Large intestine (tissue), 3 donors: ENCODE results near the gene IGFBP3. TPM values are rescaled to one million over a fixed set of nuclear protein-coding genes. Genes with fewer than 3 reads are reported as not detected.

Experiments used
- DNase-seq, 2 donors: peaks; one replicate each; pipeline versions ENCODE4 v3.0.0 to v3.0.0-alpha.2; 2013
- H3K27ac ChIP-seq: one replicate; pipeline ENCODE4 v1.5.1; 2013; ENCODE audit warnings: low read length
- H3K27me3 ChIP-seq: 2 replicates; pipeline ENCODE4 v1.6.1; 2013; ENCODE audit warnings: low read length; ENCODE audit not compliant: control insufficient read depth, insufficient read depth
- H3K36me3 ChIP-seq: 2 replicates; pipeline ENCODE4 v1.6.1; 2013; ENCODE audit warnings: low read length; ENCODE audit not compliant: control insufficient read depth, insufficient read depth
- H3K4me1 ChIP-seq: one replicate; pipeline ENCODE4 v1.6.1; 2013; ENCODE audit warnings: low read length; ENCODE audit not compliant: control insufficient read depth, insufficient read depth
- H3K4me3 ChIP-seq: one replicate; pipeline ENCODE4 v1.5.1; 2013; ENCODE audit warnings: low read length
- H3K9me3 ChIP-seq: one replicate; pipeline ENCODE4 v1.6.1; 2013; ENCODE audit warnings: mild to moderate bottlenecking, low read depth, low read length, moderate library complexity; ENCODE audit not compliant: control insufficient read depth
- WGBS: methylation state at CpG from one replicate; pipeline ENCODE4 v1.1.5; 2013; ENCODE audit warnings: low lambda C conversion rate; ENCODE audit not compliant: insufficient coverage; 5-methylcytosine and 5-hydroxymethylcytosine counted together
- polyA plus RNA-seq: library from polyadenylated mRNA; unstranded; fragments of 120-200 nt; gene quantifications from one replicate; pipeline ENCODE4 v1.2.1, GENCODE V29; 2013

The IGFBP3 gene
- polyA plus RNA-seq, 1 donor, result 115 TPM

GRCh38 chr7:45876519-45876918 is 44.6 kb downstream of the IGFBP3 start:
- WGBS, result no CpG with 5 or more reads among the region's 2 CpGs
- no peaks in the 10 kb centered on the region for H3K27me3 ChIP-seq
- no peak overlapping the region for H3K4me3 ChIP-seq
- H3K9me3 ChIP-seq, result peaks cover 3% of the 10 kb centered on the region
- no peaks in the 10 kb centered on the region for H3K4me1 ChIP-seq
- DNase-seq, result no peak
- no peak overlapping the region for H3K27ac ChIP-seq
- no peaks in the 10 kb centered on the region for H3K36me3 ChIP-seq

- Histone ChIP-seq H3K27ac (no peak overlapping the region), H3K9me3 (peaks cover 3% of the 10 kb centered on the region), H3K4me1 (no peaks in the 10 kb centered on the region), H3K27me3 (no peaks in the 10 kb centered on the region), H3K36me3 (no peaks in the 10 kb centered on the region), H3K4me3 (no peak overlapping the region)
- no peak for DNase-seq
- no CpG with 5 or more reads among the region's 8 CpGs for whole genome bisulfite sequencing
These were observed 46.5 kb downstream of the IGFBP3 start for GRCh38 chr7:45874408-45875131.

- no peak overlapping the region for H3K27ac ChIP-seq
- H3K27me3 ChIP-seq, result no peaks in the 10 kb centered on the region
- no peaks in the 10 kb centered on the region for H3K4me1 ChIP-seq
- H3K4me3 ChIP-seq, result no peak overlapping the region
- no peak for DNase-seq
- H3K9me3 ChIP-seq, result peaks cover under 1% of the 10 kb centered on the region
- WGBS, result no CpG with 5 or more reads among the region's 6 CpGs
- no peaks in the 10 kb centered on the region for H3K36me3 ChIP-seq
These were observed 47.7 kb downstream of the IGFBP3 start for GRCh38 chr7:45873355-45873754.

- peaks cover 1% of the 10 kb centered on the region for H3K27me3 ChIP-seq
- H3K4me3 ChIP-seq, result no peak within 1 kb of the TSS
- no CpG with 5 or more reads among the region's 7 CpGs for WGBS
- no peaks in the 10 kb centered on the region for H3K4me1 ChIP-seq
- H3K27ac ChIP-seq, result no peak within 1 kb of the TSS
- DNase-seq, result no peak
- H3K9me3 ChIP-seq, result no peaks in the 10 kb centered on the region
- no peaks in the 10 kb centered on the region for H3K36me3 ChIP-seq
These were observed 48.1 kb downstream of the IGFBP3 start, which contains the start of gene CCDC201 for GRCh38 chr7:45873035-45873354. Gene CCDC201 (minus strand): TSS chr7:45873082. CDS start chr7:45873007, 75 bp downstream.

DNA sequence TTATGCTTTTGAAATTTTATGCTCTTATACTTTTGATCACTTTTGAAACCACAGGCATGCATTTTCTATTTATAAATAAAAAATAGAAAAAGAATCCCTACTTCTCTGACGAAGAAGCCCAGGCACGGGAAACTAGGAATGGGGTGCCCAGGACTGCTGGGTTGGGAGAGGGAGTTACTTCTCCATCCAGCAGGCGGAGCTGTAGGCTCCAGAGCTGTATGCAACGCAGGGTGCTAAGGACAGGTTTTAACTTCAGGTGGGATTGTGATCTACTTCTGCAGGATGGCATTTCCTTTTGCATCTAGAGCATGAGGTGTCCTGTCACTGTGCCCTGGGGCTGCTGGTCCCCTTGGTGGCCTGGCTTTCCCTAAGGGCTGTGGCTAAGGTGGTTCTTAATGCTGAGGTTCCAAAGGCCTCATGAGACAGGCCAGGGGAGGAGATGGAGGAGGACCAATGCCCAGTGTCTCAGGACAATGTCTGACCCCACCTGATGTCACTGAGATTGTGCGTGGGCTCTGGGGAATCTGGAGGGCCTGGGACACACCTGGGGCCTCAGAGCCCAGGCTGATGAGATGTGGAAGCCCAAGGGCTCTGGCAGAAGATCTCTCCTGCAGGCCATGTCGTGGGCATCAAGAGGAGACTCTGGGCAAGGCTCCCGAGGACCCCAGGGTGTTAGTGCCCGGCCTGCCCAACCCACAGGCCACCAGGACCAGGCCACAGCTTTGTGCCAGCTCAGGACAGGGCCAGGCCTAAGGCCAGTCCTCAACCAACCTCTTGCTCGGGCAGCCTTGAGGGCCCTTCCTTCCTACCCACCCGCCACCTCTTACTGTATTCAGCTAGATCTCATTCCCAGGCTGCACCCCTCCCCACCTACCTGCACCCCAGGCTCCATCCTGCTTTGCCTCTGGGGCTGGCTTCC is 48.7 kb downstream of the IGFBP3 start:
- 60% methylated on average over 1 of the region's 10 CpGs for WGBS
- H3K9me3 ChIP-seq, result no peaks in the 10 kb centered on the region
- no peaks in the 10 kb centered on the region for H3K36me3 ChIP-seq
- no peak overlapping the region for H3K4me3 ChIP-seq
- no peak for DNase-seq
- no peak overlapping the region for H3K27ac ChIP-seq
- H3K4me1 ChIP-seq, result no peaks in the 10 kb centered on the region
- H3K27me3 ChIP-seq, result peaks cover 3% of the 10 kb centered on the region

DNA sequence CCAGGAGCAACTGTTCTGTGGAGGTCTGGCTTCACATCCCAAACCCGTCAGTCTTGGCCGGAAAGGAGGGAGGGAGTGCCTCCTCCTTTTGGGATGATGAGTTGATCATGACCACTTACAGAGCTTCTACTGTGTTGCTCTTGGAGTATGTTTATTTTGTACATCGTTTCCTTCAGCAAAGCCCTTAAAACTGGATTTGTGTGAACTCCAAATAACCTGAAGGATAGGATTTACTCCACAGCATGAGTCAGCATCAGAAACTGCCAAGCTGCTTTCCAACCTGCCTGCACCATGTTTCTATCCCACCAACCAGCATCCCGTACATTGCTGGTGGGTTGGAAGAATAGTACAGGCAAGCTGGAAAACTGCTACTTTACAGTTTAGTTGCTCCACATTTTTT is 51.6 kb downstream of the IGFBP3 start:
- H3K9me3 ChIP-seq, result no peaks in the 10 kb centered on the region
- WGBS, result no CpG with 5 or more reads among the region's 4 CpGs
- H3K27ac ChIP-seq, result no peak overlapping the region
- H3K27me3 ChIP-seq, result peaks cover 10% of the 10 kb centered on the region
- no peaks in the 10 kb centered on the region for H3K36me3 ChIP-seq
- H3K4me1 ChIP-seq, result no peaks in the 10 kb centered on the region
- H3K4me3 ChIP-seq, result no peak overlapping the region
- DNase-seq, result no peak

DNA sequence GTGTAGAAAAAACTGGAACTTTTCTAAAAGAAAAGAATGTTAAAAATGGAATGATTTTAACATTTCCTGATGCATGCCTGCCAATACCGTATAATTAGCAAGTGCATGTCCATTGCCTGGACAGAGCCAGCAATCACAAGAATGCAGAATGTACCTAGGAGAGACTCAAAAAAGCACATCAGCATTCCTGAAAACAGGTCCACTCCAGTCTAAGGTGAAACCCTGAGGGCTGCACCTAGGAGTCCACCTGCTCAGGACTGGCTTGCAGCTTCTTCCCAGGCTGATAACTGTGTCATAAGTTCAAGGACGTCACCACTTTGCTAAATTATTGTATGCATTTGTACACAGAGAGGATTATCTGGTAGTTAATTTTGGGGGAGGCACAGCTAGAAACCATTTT is 53.6 kb downstream of the IGFBP3 start:
- Histone ChIP-seq H3K27me3 (peaks cover 10% of the 10 kb centered on the region), H3K36me3 (no peaks in the 10 kb centered on the region), H3K27ac (no peak overlapping the region), H3K4me3 (no peak overlapping the region), H3K4me1 (no peaks in the 10 kb centered on the region), H3K9me3 (no peaks in the 10 kb centered on the region)
- DNase-seq, result no peak
- WGBS, result no CpG with 5 or more reads among the region's 2 CpGs

DNA sequence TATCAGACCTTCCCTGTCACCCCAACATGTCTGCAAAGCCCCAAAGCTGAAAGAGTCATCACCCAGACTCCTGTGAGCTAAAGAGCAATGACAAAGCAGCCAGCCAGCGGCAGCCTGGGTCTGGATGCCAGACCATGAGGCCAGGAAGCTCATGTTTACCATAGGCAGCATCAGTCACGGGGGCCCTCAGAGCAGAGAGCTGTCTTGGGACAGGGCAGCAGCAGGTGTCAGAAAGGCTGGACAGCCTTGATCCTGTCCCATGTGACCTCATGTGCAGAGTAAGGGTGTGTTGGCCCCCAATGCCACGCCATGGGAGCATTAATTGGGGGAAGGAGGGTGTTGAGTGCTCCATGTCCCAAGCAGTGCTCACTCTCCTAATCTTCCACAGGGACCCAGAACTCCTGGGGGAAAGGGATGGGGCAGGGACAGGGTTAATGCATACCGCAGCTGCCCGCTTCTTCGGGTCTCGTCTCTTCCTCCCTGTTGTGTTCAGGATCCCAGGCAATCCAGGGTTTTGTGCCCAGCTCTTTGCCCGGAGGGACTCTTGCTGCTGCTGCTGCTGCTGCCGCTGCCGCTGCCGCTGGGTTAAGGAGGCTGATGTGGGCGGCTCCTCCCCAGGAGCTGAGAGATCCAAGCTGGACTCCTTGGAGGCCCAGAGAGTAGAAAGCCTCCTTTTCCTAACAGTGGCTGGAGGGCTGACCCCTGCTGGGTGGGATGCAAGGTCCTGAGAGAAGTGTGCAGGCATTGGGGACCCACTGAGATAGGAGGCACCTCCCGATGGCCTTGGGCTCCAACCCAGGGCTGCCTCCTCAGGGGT is 55.3 kb downstream of the IGFBP3 start:
- WGBS, result no CpG with 5 or more reads among the region's 13 CpGs
- Histone ChIP-seq H3K36me3 (no peaks in the 10 kb centered on the region), H3K27ac (no peak overlapping the region)

GRCh38 chr7:45863715-45864114 is 57.4 kb downstream of the IGFBP3 start:
- Histone ChIP-seq H3K36me3 (no peaks in the 10 kb centered on the region), H3K27ac (no peak overlapping the region), H3K9me3 (no peaks in the 10 kb centered on the region), H3K27me3 (peaks cover 13% of the 10 kb centered on the region), H3K4me1 (no peaks in the 10 kb centered on the region), H3K4me3 (no peak overlapping the region)
- WGBS, result no CpG with 5 or more reads among the region's 9 CpGs
- DNase-seq, result no peak

More for the DNA sequence above, 55.3 kb downstream of the IGFBP3 start:
- no peaks in the 10 kb centered on the region for H3K9me3 ChIP-seq
- no peaks in the 10 kb centered on the region for H3K4me1 ChIP-seq
- H3K4me3 ChIP-seq, result no peak overlapping the region
- no peak for DNase-seq
- peaks cover 10% of the 10 kb centered on the region for H3K27me3 ChIP-seq
